ENCODE measurements around the gene ELP5.
A peak's percentile ranks its signal among the peaks of the same experiment; 100 is the strongest.

Gene ELP5

GRCh38 chr17:7248796-7249195 lies 3.2 kb upstream of the ELP5 start:
- H3K36me3 ChIP-seq (ENCODE audit: control insufficient read depth, insufficient read depth, low read length): peaks cover 5% of the 10 kb centered on the region; the same call in 1 of the 2 replicates
- DNase-seq (ENCODE audit: extremely low read depth, insufficient read length): no peak
- H3K27me3 ChIP-seq (replicated peaks; ENCODE audit: control insufficient read depth, insufficient read depth, low read length): no peaks in the 10 kb centered on the region
- peak overlapping the region; percentile 92 for H3K4me3 ChIP-seq (replicated peaks; ENCODE audit: low read depth, low read length)
- TF ChIP-seq CTCF (IDR thresholded peaks at IDR 0.05; ENCODE audit: insufficient read depth, low read length, poor library complexity, severe bottlenecking): no peak

GRCh38 chr17:7249214-7249613 lies 2.8 kb upstream of the ELP5 start:
- Histone ChIP-seq H3K4me3 (replicated peaks; ENCODE audit: low read depth, low read length) (peak overlapping the region; percentile 92), H3K36me3 (ENCODE audit: control insufficient read depth, insufficient read depth, low read length) (peaks cover 5% of the 10 kb centered on the region; the same call in 1 of the 2 replicates), H3K27me3 (replicated peaks; ENCODE audit: control insufficient read depth, insufficient read depth, low read length) (no peaks in the 10 kb centered on the region)
- no peak for DNase-seq (ENCODE audit: extremely low read depth, insufficient read length)
- TF ChIP-seq CTCF (IDR thresholded peaks at IDR 0.05; ENCODE audit: insufficient read depth, low read length, poor library complexity, severe bottlenecking): no peak

DNA sequence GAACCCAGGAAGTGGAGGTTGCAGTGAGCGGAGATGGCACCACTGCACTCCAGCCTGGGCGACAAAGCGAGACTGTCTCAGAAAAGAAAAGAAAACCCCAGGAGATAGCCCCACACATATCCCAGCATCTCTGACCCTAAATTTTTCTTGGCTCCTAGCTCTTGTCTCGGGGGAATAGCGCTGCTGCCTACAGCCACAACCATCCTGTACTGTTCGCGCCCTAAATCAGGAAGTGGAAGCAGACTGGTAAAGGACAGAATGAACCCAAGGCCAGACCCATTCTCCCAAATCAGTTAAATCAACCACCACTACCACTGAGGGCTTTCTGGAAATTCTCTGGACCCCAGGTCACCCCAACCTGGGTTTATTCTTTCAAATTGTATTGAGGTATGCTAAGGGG lies 2.2 kb upstream of the ELP5 start:
- Histone ChIP-seq H3K4me3 (replicated peaks; ENCODE audit: low read depth, low read length) (peak overlapping the region; percentile 92), H3K36me3 (ENCODE audit: control insufficient read depth, insufficient read depth, low read length) (peaks cover 9% of the 10 kb centered on the region), H3K27me3 (replicated peaks; ENCODE audit: control insufficient read depth, insufficient read depth, low read length) (no peaks in the 10 kb centered on the region)
- no peak for DNase-seq (ENCODE audit: extremely low read depth, insufficient read length)
- TF ChIP-seq CTCF (IDR thresholded peaks at IDR 0.05; ENCODE audit: insufficient read depth, low read length, poor library complexity, severe bottlenecking): no peak

GRCh38 chr17:7250695-7251627 lies 1.1 kb upstream of the ELP5 start:
- no peak for DNase-seq (ENCODE audit: extremely low read depth, insufficient read length)
- Histone ChIP-seq H3K27me3 (replicated peaks; ENCODE audit: control insufficient read depth, insufficient read depth, low read length) (no peaks in the 10 kb centered on the region), H3K4me3 (replicated peaks; ENCODE audit: low read depth, low read length) (peak overlapping the region; percentile 92), H3K36me3 (ENCODE audit: control insufficient read depth, insufficient read depth, low read length) (peaks cover 10% of the 10 kb centered on the region)
- no peak for TF ChIP-seq CTCF (IDR thresholded peaks at IDR 0.05; ENCODE audit: insufficient read depth, low read length, poor library complexity, severe bottlenecking)

- Histone ChIP-seq H3K4me3 (replicated peaks; ENCODE audit: low read depth, low read length) (peak within 1 kb of the TSS; percentile 92), H3K36me3 (ENCODE audit: control insufficient read depth, insufficient read depth, low read length) (peaks cover 10% of the 10 kb centered on the region), H3K27me3 (replicated peaks; ENCODE audit: control insufficient read depth, insufficient read depth, low read length) (no peaks in the 10 kb centered on the region)
- peak; percentile 99 for DNase-seq (ENCODE audit: extremely low read depth, insufficient read length)
- TF ChIP-seq CTCF (IDR thresholded peaks at IDR 0.05; ENCODE audit: insufficient read depth, low read length, poor library complexity, severe bottlenecking): no peak
These were observed 297 bp upstream of the ELP5 start, which contains the start of gene CTDNEP1 for GRCh38 chr17:7251661-7252175. Gene CTDNEP1 (minus strand): TSS chr17:7251734. CDS start chr17:7251296, 438 bp downstream.

Measured in GM06990 (cell line).